OCI-LY7 (cell line): ENCODE measurements around the gene VPS26A.

Experiments used
- EZH2phosphoT487 ChIP-seq: fragments of 200-600 bp; sonication (generic); IDR thresholded peaks from 2 replicates; pipeline ENCODE4 v1.6.1; 2018; ENCODE audit warnings: low read depth, borderline replicate concordance, mild to moderate bottlenecking, mixed run types, antibody characterized with exemption, low read length, moderate library complexity, mixed read lengths
- TF ChIP-seq, protein P1 (sequence below): fragments of 200-600 bp; sonication (generic); conservative IDR thresholded peaks from 2 replicates; pipeline ENCODE4 v1.5.1; 2014; ENCODE audit warnings: mild to moderate bottlenecking, antibody characterized with exemption, low read length, moderate library complexity, mixed read lengths

DNA sequence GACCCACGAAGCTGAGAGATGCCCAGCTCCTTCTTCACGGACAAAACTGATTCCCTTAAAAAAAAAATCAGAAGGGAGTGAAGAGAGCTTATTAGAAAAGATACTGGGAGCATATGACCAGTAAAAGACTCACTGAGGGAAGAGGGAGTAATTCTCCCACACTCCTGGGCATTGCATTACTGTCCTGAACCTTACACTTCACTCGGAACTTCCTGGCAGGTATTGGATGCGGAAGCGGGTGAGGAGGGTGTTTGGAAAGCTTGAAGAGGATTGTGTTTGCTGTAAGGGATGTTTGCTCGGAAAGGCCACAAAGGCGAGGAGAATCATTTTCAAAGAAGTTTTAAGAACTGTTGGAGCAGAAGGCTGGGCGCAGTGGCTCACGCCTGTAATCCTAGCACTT lies 96.5 kb downstream of the VPS26A start:
- TF ChIP-seq, protein P1, sequence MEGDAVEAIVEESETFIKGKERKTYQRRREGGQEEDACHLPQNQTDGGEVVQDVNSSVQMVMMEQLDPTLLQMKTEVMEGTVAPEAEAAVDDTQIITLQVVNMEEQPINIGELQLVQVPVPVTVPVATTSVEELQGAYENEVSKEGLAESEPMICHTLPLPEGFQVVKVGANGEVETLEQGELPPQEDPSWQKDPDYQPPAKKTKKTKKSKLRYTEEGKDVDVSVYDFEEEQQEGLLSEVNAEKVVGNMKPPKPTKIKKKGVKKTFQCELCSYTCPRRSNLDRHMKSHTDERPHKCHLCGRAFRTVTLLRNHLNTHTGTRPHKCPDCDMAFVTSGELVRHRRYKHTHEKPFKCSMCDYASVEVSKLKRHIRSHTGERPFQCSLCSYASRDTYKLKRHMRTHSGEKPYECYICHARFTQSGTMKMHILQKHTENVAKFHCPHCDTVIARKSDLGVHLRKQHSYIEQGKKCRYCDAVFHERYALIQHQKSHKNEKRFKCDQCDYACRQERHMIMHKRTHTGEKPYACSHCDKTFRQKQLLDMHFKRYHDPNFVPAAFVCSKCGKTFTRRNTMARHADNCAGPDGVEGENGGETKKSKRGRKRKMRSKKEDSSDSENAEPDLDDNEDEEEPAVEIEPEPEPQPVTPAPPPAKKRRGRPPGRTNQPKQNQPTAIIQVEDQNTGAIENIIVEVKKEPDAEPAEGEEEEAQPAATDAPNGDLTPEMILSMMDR = no peak
- TF ChIP-seq EZH2phosphoT487 = no peak
